ENCODE data around the gene PIP5K1C. TPM values are rescaled to one million over a fixed set of nuclear protein-coding genes. Genes with fewer than 3 reads are reported as not detected.

Gene PIP5K1C
- total RNA-seq, 1 experiment from 2014 or later = 29.0 TPM

DNA sequence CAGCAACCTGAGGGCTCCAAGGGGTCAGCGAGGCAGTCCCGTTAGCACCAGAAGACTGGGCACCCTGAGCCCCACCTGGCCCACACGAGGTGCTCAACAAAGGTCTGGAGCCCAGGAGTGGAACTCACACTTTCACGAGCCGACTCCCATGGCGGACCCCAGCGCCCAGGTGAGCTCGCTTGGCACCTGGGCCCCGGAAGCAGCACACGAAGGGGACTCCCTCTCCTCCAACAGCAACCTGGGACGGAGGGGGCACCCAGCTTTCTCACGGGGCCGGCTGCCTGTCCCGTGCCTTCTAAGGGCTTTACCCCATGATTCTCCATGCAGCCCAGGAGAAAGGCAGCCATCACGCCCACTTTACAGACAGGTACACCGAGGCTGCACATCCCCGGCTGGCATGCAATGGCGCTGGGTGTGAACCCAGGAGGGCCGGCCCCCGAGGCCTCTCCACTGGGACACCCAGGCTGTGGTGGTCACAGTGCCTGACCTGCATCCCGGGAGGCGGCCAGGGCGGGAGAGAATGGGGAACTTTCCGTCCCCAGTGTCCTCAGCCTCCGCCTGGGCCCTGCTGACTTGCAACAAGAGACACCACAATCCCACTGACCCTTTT lies 5.0 kb downstream of the PIP5K1C start:
- DNase-seq (ENCODE audit: low read depth) = no peak

DNA sequence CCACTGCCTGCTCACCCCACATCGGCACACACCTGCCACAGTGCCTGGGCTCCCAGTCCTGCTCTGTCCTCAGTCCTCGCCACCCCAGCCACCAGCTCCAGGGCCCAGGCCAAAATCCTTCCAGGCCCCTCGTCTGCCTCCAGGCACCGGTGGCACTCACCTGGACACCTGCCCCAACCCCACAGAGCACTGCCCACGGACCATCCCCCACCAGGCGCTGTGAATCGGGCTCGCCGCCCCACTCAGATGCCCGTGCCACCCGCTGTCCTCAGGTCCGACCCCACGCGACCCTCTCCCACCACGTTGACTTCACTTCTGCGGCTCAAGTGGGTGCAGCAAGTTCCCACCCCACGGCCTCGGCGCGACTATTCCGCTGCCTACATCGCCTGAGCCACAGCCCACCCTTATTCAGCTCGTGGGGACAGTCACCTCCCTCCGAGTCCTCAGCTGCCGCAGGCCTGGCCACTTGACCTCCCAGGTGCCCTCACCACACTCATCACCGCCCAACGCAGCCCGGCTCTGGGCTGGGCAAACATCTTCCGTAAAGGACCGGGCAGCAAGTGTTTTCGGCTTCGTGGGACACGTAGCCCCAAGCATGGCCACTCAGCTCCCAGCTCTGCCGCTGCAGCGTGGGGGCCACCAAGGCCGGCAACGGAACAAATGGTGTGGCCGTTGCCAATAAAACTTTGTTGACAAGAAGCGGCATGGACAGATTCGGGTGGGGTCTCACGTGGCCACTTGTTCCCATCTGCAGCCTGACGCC lies 5.7 kb downstream of the PIP5K1C start:
- DNase-seq (ENCODE audit: low read depth) = no peak

DNA sequence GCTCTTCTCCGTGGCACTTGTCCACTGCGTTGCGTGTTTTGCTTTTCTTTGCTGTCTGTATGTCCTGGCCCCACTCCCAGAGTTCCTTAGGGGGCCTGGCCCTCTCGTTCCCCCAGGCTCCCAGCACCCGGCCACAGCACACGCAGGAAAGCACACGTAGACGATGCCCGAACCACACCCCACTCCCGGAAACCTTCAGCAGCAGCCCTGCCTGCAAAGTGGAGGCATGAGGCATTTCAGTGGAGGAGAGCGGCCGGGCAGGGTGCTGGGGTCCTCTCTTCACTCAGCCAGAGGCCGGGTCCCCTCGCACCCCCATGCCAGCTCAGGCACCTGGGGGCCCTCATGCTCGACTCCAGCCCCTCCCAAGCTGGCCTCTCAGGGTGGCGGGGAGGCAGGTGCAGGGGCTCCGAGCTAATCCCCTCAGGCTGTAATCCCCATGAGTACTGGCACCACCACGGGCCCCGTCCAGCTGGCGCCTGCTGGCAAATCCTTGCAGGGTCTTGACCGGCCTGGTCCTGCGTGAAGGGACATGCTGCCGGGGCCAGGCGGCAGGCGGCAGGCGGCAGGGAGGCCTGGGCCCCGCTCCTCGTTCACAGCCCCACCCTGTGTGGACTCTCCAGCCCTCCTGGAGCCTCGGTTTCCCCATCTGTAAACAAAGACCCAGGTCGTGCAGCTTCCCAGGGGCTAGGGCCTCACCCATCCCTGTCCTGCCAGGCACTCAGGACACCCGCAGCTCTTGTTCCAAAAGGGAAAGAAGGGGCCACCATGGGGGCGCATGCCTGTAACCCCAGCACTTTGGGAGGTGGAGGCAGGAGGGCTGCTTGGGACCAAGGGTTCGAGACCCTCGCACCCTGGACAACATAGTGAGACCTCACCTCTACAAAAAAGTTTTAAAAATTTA lies 7.0 kb downstream of the PIP5K1C start:
- no peak for DNase-seq (ENCODE audit: low read depth)

DNA sequence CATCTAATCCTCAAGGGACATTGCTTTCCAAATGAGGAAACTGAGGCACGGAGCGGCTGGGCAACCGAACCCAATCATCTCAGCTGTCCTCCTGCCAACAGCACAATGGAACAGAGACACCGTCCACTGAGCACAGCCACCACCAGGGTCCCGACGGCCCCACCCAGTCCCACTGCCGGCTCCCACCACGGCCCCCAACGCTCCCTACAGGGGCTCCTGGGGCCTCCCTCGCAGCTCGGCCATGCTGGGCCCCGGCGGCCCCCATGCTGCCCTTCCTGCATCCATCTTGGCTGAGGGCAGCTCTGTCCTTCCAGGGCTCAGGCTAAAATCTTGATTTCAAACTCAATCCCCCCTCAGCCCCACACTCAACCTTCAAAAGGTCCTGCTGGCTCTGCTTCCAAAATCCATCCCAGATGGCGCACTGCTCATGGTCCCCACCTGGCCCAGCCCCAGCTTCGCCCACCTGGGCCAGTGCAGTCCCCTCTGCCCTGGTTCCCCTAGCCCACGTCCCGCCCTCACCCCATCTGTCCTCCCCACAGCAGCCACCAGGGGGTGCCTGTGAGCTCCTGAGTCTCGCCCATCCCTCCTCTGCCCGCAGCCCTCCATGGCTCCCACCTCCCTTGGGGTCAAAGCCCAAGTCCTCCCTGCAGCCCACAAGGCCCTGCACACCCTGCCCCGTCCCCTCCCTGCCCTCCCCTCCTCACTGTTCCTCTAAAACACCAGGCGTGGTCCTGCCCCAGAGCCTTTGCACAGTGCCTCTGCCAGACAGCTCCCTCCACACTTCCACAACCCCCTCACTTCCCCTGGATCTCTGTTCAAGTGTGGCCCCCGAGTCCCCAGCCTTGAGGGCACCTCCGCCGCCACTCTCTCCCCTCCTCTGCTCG lies 7.9 kb downstream of the PIP5K1C start:
- DNase-seq (ENCODE audit: low read depth) = no peak

DNA sequence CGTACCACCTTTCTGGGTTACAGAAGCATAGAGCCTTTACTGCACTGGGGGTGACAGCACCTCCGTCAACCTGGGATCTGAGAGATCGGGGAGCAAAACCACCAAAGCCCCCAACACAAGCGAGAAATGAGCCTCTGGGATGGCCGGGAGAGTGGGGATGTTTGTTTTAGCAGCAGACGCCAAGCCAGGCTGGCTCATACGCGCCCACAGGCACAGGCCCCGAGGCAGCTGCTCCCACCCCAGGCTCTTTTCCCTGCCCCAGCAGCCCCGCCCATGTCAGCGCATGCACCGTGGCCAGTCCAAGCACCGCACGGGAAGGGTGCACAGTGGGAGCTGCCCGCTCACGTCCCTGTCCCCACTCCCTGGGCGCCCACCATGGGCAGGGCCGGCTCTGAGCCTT lies 8.5 kb downstream of the PIP5K1C start:
- no peak for DNase-seq (ENCODE audit: low read depth)

DNA sequence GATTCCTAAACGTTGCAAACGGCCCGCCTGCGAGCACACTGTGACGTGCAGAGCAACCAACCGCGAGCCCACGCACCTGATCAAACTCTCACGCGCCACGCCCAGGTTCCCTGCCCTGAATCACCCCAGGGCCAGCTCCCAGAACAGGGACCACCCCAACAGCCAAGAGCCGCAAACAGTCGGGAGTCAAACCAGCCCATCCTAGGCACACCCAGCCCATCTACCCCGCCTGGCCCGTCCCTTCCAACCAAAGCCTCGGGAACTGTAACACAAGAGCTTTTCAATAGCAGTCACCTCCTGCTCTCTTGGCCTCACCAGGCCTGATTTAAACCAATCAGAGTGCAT lies 8.9 kb downstream of the PIP5K1C start:
- DNase-seq (ENCODE audit: low read depth) = no peak

DNA sequence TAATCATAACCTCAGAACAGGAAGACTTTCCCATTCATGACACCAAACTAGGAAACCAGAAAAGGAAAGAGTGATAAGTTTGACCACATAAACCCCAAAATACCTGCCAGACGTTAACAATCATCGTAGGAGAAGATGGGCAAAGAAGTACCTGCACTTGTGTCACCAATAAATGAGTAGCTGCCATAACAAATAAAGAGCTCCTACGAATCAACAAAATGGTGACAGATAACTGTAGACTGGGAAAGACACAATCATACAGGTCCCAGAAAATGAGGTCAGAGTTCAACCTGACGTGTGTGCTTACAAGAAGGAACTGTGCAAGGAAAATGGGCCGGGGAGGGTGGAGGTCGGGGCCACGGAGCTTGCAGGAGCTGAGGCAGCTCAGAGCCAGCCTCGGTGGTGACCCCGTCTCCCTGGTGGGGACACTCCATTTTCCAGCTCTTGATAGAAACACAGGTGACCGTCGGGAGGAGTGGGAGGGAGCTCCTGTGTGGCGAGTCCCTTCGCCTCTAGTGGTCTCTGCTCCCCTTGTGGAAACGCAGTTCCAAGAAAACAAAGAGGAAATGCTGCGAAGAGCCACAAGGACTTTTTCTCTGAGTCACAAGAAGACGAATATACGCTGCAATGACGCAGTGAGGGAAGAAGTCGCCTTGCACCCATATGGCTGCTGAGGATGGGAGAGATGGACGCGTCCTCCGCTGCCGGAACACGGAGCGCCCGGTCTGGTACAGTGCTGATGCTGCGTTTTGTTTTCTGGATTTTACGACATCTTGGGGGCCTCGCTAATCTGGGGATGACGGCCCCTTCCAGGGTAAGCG lies 9.5 kb downstream of the PIP5K1C start:
- DNase-seq (ENCODE audit: low read depth) = no peak

DNA sequence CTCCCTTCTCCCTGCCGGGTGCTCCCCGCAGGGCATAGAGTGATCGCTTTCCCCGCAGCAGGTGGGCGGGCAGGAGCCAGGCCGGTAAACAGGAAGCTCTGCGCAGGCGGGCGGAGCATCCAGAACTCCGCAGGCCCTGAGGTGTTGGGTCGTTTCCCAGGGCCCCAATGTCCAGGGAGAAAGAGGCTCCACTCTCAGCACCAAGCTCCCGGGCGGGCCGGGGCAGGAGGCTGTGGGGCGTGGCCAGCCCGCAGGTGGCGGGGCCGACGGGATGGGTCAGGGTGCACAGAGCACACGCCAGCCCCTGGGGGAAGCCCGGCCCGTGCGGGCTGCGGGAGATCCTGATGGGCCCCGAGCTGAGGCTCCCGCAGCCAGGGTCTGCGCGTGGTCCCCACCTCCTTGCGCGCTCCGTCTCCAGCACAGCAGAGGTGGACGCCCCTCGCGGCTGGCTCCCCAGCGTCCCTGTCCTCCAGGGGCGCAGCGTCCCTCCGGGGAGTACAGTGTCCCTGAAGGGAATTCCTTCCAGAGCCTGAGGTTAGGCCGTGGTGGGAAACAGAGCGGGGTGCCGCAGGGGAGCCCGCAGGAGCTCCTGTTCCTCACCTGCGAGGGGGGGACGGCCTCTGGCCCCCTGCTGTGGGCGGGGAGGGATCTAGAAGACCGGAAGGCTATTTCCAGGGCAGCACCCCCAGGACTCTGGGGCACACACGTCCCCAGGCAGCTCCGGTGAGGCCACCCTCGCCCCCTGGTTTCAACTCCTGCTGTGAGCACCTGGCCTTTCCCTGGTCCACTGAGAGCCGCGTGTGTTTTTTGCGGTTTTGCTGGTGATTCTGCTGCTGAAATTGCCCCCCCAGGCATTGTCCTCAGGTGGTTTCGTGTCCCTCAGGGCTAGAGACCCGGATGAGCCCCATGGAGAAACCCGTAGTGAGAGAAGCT lies 12.2 kb downstream of the PIP5K1C start:
- no peak for DNase-seq (ENCODE audit: low read depth)

DNA sequence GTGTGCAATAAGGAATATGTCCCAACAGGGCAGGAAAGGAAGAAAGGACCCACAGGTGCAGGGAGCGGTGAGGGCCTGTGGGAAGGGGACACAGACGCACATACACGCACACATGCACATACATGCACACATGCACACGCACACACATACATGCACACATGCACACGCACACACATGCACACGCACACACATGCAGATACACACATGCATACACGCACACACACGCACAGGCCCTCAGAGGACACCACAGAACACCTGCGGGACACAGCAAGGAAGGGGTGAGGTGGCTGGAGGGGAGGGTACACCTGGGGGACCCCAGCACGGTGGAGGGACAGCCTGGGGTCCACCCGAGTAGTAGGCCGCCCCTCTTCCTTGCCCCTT lies 12.9 kb downstream of the PIP5K1C start:
- no peak for DNase-seq (ENCODE audit: low read depth)

DNA sequence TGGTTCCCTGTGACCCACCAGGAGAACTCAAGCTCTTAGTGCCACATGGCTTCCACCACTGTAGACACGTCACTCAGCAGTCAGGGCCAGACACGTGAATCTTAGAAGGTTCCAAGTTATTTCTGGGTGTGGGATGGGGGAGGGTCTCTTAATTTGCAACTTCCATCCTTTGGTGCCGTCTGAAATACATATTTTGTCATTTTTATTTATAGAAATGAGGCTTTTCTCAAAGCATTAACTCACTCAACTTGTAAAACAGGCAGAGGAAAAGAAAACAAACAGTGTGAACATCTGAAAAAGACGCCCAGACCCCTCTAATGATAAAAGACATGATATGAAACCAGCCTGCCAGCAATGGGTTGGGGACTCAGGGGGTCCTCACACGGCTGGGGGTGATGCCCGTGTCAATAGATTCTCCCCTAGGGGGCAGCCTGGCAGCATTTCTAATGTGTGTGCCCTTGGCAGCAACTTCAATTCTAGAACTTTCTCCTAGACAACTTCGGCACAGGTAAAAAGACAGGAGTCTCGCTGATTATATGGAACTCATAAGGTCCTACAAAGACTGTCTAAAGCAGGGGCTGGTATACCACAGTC lies 15.4 kb downstream of the PIP5K1C start:
- DNase-seq (ENCODE audit: low read depth) = no peak

DNA sequence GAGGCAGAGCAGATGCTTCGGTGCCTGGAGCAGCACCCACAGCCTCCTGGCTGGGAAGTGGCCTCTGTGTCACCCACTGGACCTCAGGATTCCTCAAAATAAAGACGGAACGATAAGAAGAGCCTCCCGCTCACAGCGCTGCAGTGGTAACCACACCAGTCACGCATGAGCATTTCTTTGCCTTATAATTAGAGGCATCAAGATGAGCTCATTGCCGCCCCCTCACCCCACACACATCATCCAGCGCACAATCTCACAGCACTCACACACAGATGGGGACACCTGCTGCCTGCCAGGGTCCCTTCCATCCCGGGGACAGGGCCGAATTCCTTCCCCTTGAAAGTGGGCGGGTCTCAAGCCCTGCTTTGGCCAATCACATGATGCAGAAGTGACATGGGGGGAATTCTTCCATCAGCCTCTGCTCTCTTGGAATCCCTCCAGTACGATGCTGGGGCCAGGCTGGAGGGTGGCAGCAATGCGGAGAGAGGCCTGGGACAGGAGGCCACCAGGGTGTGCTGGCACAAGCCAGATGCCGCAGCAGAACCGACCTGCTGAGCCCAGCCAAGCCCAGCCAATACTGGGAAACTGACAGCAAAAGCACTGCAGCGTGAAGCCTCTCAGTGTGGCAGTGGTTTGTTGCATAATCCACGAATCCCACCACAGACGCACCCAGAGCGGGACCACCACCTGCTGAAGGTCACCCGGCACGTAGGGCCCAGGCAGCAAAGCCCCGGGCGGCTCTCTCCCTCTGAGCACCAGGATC lies 16.0 kb downstream of the PIP5K1C start:
- DNase-seq (ENCODE audit: low read depth) = no peak

DNA sequence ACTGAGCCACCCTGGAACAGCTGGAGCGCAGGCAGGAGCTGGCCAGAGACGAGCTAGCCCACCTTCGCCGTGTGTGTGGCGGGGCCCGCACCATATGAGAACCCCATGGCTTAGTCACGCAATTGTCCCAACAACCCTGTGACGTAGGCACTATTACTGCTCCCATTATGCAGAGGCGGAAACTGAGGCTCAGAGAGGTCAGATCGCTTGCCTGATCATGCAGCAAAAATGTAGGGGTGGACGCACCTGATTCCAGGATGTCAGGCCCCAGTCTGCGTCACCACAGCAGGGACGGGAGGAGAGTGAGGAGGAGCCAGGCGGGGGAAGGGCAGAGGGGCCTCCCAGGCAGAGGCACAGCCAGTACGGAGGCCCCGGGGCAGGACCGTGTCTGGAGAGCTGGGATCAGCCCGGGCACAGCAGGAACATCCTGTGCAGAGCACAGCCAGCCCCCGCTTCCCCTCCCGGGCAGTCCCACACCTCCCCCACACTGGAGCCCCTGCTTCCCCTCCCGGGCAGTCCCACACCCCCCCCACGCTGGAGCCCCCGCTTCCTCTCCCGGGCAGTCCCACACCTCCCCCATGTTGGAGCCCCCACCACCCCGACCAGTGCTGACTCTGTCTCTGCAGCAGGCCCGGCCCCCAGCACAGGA lies 16.7 kb downstream of the PIP5K1C start:
- no peak for DNase-seq (ENCODE audit: low read depth)

DNA sequence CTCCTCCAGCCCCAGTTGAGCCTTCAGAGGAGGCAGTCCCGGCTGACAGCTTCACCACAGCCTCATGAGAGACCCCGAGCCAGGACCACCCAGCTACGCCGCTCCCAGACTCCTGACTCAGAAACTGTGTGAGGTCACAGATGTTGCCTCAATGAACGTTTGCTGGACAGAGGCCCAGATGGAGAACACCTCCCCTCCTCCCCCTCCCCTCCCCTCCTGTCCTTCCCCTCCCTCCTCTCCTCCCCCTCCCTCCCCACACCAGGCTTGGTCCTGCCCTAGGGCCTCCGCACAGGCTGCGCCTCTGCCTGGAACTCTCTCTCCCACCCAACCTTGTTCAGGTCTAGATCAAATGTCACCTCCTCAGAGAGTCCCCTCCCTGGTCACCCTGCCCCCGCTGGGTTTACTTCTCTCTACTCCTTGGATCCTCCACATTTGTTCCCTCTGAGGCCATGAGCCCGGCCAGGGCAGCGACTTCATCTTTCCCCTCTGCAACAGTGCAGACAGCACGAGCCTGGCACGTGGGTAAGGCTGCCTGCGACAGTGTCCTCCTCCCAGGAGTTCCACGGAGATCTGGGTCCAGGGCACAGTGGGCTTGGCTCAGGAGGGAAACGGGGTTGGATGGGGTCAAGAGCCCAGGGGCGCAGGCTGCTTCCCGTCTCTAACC lies 17.4 kb downstream of the PIP5K1C start:
- DNase-seq (ENCODE audit: low read depth) = no peak

DNA sequence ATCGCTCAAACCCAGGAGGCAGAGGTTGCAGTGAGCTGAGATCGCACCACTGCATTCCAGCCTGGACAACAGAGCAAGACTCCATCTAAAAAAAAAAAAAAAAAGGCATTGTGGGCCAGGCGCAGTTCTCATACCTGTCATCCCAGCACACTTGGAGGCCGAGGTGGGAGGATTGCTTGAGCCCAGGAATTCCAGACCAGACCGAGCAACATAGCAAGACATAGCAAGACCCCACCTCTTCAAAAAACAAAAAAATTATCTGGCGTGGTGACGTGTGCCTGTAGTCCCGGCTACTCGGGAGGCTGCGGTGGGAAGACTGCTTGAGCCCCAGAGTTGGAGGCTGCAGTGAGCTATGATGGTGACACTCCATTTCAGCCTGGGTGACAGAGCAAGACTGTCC lies 18.0 kb downstream of the PIP5K1C start:
- DNase-seq (ENCODE audit: low read depth) = no peak

DNA sequence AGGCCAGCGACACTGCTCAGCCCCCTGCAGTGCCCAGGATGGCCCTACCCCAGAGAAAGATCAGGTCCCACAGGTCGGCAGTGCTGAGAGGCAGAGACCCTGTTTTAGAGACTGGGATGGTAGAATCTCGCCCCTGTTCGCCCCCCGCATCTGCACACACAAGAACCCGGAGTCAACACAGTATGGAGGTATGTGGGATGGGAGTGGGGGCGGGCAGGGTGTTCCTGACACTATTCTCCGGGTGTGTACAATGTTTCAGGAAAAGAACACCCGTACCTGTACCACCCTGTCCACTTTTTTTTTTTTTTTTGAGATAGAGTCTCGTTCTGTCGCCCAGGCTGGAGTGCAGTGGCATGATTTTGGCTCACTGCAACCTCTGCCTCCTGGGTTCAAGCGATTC lies 19.3 kb downstream of the PIP5K1C start:
- DNase-seq (ENCODE audit: low read depth) = no peak

DNA sequence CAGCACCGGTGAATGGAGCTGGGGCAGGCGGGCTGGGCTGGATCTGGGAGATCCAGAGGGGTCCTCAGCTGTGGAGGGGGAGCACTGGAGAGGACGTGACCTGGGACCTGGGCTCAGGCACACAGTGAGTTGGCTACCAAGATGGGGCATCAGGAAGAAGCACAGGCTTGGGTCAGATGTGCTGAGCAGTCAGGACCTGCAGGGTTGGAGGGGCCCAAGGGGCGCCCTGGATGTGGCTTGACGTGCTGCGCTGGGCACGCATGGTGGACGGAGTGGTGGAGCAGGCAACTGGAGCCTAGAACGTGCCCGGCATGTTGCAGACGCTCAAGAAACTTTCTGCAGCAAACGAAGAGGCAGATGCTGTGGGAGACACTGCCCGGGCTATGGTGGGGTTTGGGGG lies 20.7 kb downstream of the PIP5K1C start:
- no peak for DNase-seq (ENCODE audit: low read depth)

DNA sequence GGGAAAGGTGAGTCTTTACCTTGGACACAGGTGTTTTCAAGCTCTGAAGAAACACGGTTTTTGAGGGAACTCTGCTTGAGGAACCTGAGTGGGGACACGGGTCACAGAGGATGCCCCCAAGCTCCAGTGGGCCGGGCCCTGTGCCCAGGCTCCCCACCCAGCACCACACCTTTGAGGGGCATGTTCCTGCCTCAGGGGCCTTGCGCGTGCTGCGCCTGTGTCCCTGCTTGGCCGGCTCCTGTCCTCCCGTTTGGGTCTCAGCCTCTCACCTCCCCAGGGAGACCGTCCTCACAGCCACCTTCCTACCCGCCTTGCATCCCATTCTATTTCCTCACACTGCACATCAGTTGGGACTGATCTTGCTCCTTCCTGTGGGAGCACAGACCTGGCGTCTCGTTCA lies 21.1 kb downstream of the PIP5K1C start:
- DNase-seq (ENCODE audit: low read depth) = no peak
